D721Med (cell line): Measurements from ENCODE around the gene NLRP7.

Source experiments
- DNase-seq: peaks from one replicate; pipeline ENCODE4 v3.0.0; 2011; ENCODE audit warnings: low spot score; ENCODE audit not compliant: insufficient read length
- FAIRE-seq: peaks from 2 replicates; lab custom pipeline; 2011; peaks lifted over from hg19 to GRCh38; lab: Jason Lieb, UNC
- CTCF ChIP-seq: IDR thresholded peaks from 2 replicates; pipeline ENCODE4 v1.5.1; 2012; ENCODE audit warnings: mild to moderate bottlenecking, control low read depth; ENCODE audit not compliant: insufficient read depth; ENCODE audit errors: missing control alignments

Gene NLRP7

GRCh38 chr19:54877471-54877870 is 69.9 kb downstream of the NLRP7 start:
- no peak for TF ChIP-seq CTCF
- FAIRE-seq, result no peak

GRCh38 chr19:54875506-54875905 is 71.8 kb downstream of the NLRP7 start:
- no peak for TF ChIP-seq CTCF
- FAIRE-seq (no peak), DNase-seq (no peak)

More at GRCh38 chr19:54877471-54877870, 69.9 kb downstream of the NLRP7 start:
- DNase-seq, result no peak

- TF ChIP-seq CTCF, result no peak
- FAIRE-seq, result no peak
- DNase-seq, result no peak
Measured at GRCh38 chr19:54873990-54874389, 73.3 kb downstream of the NLRP7 start, which contains the start of gene FCAR. TSS of gene FCAR (plus strand) at chr19:54874235. CDS start at chr19:54874290, 55 bp downstream.
